Measurements from ENCODE around the gene UNC13A.

DNA sequence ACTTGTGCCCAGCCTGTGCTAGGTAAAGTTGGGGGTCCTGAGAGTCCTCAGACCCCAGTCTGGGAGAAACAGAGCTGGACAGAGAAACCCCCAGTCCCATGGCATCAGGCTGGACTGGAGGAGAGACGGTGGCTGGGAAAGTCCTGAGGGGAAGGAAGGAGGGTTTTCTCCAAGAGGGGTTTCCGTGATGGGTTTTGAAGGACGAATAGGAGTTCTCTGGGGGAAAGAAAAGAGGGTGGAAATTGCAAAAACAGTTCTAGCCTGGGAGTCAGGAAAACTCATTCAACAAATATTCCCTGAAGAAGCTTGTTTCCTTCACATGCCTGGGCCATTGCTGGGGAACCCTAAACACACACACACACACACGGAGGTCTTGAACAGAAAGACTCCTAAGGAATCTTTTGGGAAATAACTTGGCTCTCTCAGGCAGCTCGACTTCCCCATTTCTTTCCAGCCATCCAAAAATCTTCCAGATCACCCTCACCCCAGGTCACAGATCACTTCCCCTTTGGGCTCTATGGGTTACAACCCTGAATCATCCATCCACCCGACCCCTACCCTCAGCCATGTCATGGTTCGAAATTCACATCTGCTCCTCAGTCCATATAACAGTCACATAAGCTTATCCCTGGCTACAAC, 85.2 kb downstream of the UNC13A start:
- TF ChIP-seq, protein P1, sequence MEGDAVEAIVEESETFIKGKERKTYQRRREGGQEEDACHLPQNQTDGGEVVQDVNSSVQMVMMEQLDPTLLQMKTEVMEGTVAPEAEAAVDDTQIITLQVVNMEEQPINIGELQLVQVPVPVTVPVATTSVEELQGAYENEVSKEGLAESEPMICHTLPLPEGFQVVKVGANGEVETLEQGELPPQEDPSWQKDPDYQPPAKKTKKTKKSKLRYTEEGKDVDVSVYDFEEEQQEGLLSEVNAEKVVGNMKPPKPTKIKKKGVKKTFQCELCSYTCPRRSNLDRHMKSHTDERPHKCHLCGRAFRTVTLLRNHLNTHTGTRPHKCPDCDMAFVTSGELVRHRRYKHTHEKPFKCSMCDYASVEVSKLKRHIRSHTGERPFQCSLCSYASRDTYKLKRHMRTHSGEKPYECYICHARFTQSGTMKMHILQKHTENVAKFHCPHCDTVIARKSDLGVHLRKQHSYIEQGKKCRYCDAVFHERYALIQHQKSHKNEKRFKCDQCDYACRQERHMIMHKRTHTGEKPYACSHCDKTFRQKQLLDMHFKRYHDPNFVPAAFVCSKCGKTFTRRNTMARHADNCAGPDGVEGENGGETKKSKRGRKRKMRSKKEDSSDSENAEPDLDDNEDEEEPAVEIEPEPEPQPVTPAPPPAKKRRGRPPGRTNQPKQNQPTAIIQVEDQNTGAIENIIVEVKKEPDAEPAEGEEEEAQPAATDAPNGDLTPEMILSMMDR (IDR thresholded peaks at IDR 0.05; ENCODE audit: low read depth, low read length) = no peak
- TF ChIP-seq, protein P2, sequence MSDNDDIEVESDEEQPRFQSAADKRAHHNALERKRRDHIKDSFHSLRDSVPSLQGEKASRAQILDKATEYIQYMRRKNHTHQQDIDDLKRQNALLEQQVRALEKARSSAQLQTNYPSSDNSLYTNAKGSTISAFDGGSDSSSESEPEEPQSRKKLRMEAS (IDR thresholded peaks at IDR 0.05; ENCODE audit: low read depth, low read length) = no peak
- TF ChIP-seq POLR2A (IDR thresholded peaks at IDR 0.05; ENCODE audit: extremely low read depth, insufficient read length) = no peak
- no peak for TF ChIP-seq MYC (IDR thresholded peaks at IDR 0.05; ENCODE audit: low read depth, low read length)

All from NB4 (cell line).